ENCODE results near the gene C16orf74.

- TF ChIP-seq CTCF (IDR thresholded peaks at IDR 0.05; ENCODE audit: insufficient read depth, low read length, poor library complexity, severe bottlenecking): peak; percentile 92
- TF ChIP-seq EZH2phosphoT487 (conservative IDR thresholded peaks at IDR 0.05; ENCODE audit: low read length): no peak
These were observed 90.9 kb downstream of the C16orf74 start for GRCh38 chr16:85659805-85660511.

All from SU-DHL-6 (cell line).